ENCODE measurements around the gene CFDP1.

- no peak for TF ChIP-seq CTCF (IDR thresholded peaks at IDR 0.05)
- TF ChIP-seq EP300 (IDR thresholded peaks at IDR 0.05; ENCODE audit: low read depth) = no peak
Measured at GRCh38 chr16:75287708-75288107, 145.6 kb downstream of the CFDP1 start.
